Pancreas (tissue), 10 donors: Measurements from ENCODE around the gene PRR12. TPM values are rescaled to one million over a fixed set of nuclear protein-coding genes. Genes with fewer than 3 reads are reported as not detected.

Experiments used
- ATAC-seq, 4 donors: fragments of 200-7000 bp; cut with Tn5 transposase; one replicate each; pipeline versions ENCODE4 v1.8.0 to v1.9.1; 2020; ENCODE audit warnings: mild to moderate bottlenecking in 4 of 4, moderate library complexity in 4 of 4
- DNase-seq, 6 donors: peaks; one replicate each; pipeline ENCODE4 v3.0.0-alpha.2; 2020
- FAIRE-seq: peaks from 2 replicates; lab custom pipeline; 2012; peaks lifted over from hg19 to GRCh38; lab: Jason Lieb, UNC
- H3K27ac ChIP-seq, 4 donors: fragments of 200-600 bp; sonication (generic); 1 replicate in 3 of 4; 2 replicates in 1 of 4; pipeline versions ENCODE4 v1.5.0 to v1.8.0; 2020
- H3K27me3 ChIP-seq, 4 donors: fragments of 200-600 bp; one replicate each; pipeline ENCODE4 v1.8.0; 2021
- H3K36me3 ChIP-seq, 3 donors: fragments of 200-600 bp; sonication (generic) in 1 of 3; one replicate each; pipeline versions ENCODE4 v1.5.0 to v1.8.0; 2020 to 2021
- H3K4me1 ChIP-seq, 3 donors: fragments of 200-600 bp; one replicate each; pipeline ENCODE4 v1.8.0; 2021
- H3K4me3 ChIP-seq, 4 donors: fragments of 200-600 bp; sonication (generic) in 2 of 4; one replicate each; pipeline versions ENCODE4 v1.5.0 to v1.8.0; 2020 to 2021
- H3K9me3 ChIP-seq, 4 donors: fragments of 200-600 bp; one replicate each; pipeline ENCODE4 v1.8.0; 2021
- CTCF ChIP-seq, 4 donors: fragments of 200-600 bp; sonication (generic) in 3 of 4; IDR thresholded peaks; one replicate each; pipeline versions ENCODE4 v1.5.0 to v1.8.0; 2021; ENCODE audit warnings: antibody characterized with exemption in 4 of 4
- WGBS, 2 donors: extraction: QIAGEN DNeasy Blood & Tissue Kit; methylation state at CpG; one replicate each; pipeline ENCODE4 v1.1.7; 2013; 5-methylcytosine and 5-hydroxymethylcytosine counted together
- intact Hi-C, 3 donors: fragments of 100-400 bp; cut with DNase I; formaldehyde crosslinking; loops; one replicate each; pipeline versions ENCODE4 v1.11.1 to v1.14.2; 2022
- polyA plus RNA-seq, 2 donors: library from polyadenylated mRNA; stranded (reverse); fragments of 200-250 nt; gene quantifications; one replicate each; pipeline ENCODE4 v1.2.3, GENCODE V29; 2013
- total RNA-seq, 6 donors: library from RNA; stranded (reverse); fragmentation: NEBNext Ultra II Directional in 4 of 6; extraction: Animal tissue kit (Norgen Biotek cat#: 25700) in 4 of 6; gene quantifications; one replicate each; pipeline versions ENCODE4 v1.2.1 to v1.2.4, GENCODE V29; 2021 to 2023
- donor health status: healthy with polysubstance abuse.
- donor health status: DM: no; HTN: no; CAD: no; lungs with moderate emphysema.
- donor health status: DM: no; HTN: no; CAD: no.
- donor health status: control.
- donor health status: control.
- donor health status: Bipolar disorder and iron deficiency.
- donor health status: DM: yes; HTN: yes; CAD: no.
- donor health status: DM: no; HTN: no; CAD: no.
- donor health status: DM: no; HTN: no; CAD: no.
- donor health status: DM: yes; HTN: yes; CAD: no.

PRR12 gene
- total and polyA plus RNA-seq, 8 donors = 8.3 to 18.9 (median 11.1) TPM

- Histone ChIP-seq H3K36me3 (peaks cover 0 to 10% (median 9%) of the 10 kb centered on the region in 3 donors), H3K27ac (peak overlapping the region; percentile 77 to 91 (median 79)), H3K9me3 (no peaks in the 10 kb centered on the region), H3K4me3 (peak overlapping the region; percentile 45 to 80 (median 67)), H3K27me3 (no peaks in the 10 kb centered on the region), H3K4me1 (peaks cover 0 to 7% (median 5%) of the 10 kb centered on the region in 3 donors)
- DNase-seq = no peak
- no peak for FAIRE-seq
- TF ChIP-seq CTCF (IDR thresholded peaks at IDR 0.05) = no peak
- ATAC-seq = peak in 2 of 4 donors; percentile 0 to 1
- intact Hi-C loops = no loop called here
- WGBS, 2 donors = 0 to 2% methylated on average over 7 of the region's 7 CpGs
Observed at GRCh38 chr19:49665036-49665350, 74.0 kb downstream of the PRR12 start.

DNA sequence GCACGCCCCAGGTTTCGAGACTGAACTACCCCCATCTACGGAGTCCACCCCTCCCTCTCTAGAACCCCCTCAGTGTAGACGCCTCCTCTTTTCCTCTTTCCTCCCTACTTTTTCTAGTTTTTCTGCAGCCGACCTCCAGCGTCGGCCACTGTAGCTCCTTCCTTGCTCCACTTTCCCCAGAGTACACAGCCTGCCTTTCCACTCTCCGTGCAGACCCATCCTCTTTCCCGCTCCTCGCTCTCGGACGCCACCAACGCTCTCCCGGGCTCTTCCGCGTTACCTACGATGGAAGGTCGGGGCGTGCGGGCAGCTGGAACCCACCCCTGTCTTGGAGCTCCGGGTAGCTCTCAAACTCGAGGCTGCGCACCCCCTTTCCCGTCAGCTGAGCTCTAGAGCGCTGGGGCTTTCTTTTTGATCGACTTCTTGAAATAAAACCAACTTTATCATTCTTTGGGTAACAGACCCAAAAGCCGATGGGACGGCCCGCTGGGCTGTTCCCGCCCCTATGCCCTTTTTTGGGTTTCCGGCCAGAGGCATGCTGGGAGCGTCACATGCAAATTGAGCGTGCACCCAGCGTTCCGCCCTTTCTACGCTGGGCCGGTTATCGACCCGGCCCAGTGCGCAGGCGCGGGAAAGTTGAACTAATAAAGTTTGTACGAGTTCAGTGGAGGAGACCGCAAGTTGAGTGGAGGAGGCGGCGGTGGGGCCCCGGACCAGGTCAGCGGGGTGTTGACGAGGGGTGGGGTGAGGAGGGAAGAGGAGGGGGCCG, 74.6 kb downstream of the PRR12 start, which contains the start of the genes BCL2L12 and IRF3:
BCL2L12 (plus strand) TSS at position 583 of the 769 bp plus-strand sequence. CDS start 760 bp downstream, outside the sequence.
IRF3 (minus strand) TSS at position 507 of the 769 bp plus-strand sequence. CDS start 1,019 bp downstream, outside the sequence.
- H3K36me3 ChIP-seq = peaks cover 0 to 10% (median 9%) of the 10 kb centered on the region in 3 donors
- H3K4me1 ChIP-seq = peaks cover 0 to 7% (median 5%) of the 10 kb centered on the region in 3 donors
- H3K4me3 ChIP-seq = peak within 1 kb of the TSS; percentile 45 to 80 (median 67)
- no peak for TF ChIP-seq CTCF (IDR thresholded peaks at IDR 0.05)
- peak within 1 kb of the TSS; percentile 77 to 91 (median 79) for H3K27ac ChIP-seq
- no peaks in the 10 kb centered on the region for H3K9me3 ChIP-seq
- FAIRE-seq = peak; percentile 51
- intact Hi-C loops = no loop called here
- DNase-seq = peak; percentile 97 to 100 (median 98)
- WGBS, 2 donors = 0% methylated on average over 50 of the region's 50 CpGs
- H3K27me3 ChIP-seq = no peaks in the 10 kb centered on the region
- peak; percentile 89 to 94 (median 90) for ATAC-seq

DNA sequence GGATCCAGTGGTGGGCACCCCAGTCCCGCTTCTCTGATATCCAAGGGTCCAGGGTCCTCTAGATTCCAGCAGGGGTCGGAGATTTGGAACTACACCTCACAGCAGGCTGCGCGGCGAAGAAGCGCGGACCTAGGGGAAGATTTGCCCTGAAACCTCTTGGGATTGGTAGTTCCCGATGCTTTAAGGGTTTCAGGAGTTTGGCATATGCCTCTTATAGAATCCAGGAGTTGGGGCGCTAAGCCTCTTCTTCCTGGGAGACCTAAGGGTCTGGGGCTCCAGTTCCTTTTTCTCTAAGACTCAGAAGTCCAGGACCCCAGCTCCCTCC, 75.1 kb downstream of the PRR12 start:
- FAIRE-seq = no peak
- H3K27ac ChIP-seq = peak overlapping the region; percentile 77 to 91 (median 79)
- no peak for DNase-seq
- peaks cover 0 to 7% (median 5%) of the 10 kb centered on the region in 3 donors for H3K4me1 ChIP-seq
- no peaks in the 10 kb centered on the region for H3K9me3 ChIP-seq
- 0 to 1% methylated on average over 9 of the region's 9 CpGs for WGBS, 2 donors
- peak in 3 of 4 donors; percentile 2 to 9 (median 6) for ATAC-seq
- TF ChIP-seq CTCF (IDR thresholded peaks at IDR 0.05) = no peak
- intact Hi-C loops = no loop called here
- peak overlapping the region; percentile 45 to 80 (median 67) for H3K4me3 ChIP-seq
- peaks cover 0 to 10% (median 9%) of the 10 kb centered on the region in 3 donors for H3K36me3 ChIP-seq
- H3K27me3 ChIP-seq = no peaks in the 10 kb centered on the region

- intact Hi-C loops = no loop called here
- no peak overlapping the region for H3K4me3 ChIP-seq
- H3K9me3 ChIP-seq = no peaks in the 10 kb centered on the region
- peaks cover 0 to under 1% (median under 1%) of the 10 kb centered on the region in 3 donors for H3K36me3 ChIP-seq
- H3K27ac ChIP-seq = no peak overlapping the region
- no peak for DNase-seq
- TF ChIP-seq CTCF (IDR thresholded peaks at IDR 0.05) = no peak
- FAIRE-seq = no peak
- H3K4me1 ChIP-seq = peaks cover 5 to 10% (median 10%) of the 10 kb centered on the region in 3 donors
- WGBS, 2 donors = 89 to 91% methylated on average over 2 of the region's 2 CpGs
- no peak for ATAC-seq
- H3K27me3 ChIP-seq = no peaks in the 10 kb centered on the region
Observed at GRCh38 chr19:49667473-49667872, 76.5 kb downstream of the PRR12 start.

DNA sequence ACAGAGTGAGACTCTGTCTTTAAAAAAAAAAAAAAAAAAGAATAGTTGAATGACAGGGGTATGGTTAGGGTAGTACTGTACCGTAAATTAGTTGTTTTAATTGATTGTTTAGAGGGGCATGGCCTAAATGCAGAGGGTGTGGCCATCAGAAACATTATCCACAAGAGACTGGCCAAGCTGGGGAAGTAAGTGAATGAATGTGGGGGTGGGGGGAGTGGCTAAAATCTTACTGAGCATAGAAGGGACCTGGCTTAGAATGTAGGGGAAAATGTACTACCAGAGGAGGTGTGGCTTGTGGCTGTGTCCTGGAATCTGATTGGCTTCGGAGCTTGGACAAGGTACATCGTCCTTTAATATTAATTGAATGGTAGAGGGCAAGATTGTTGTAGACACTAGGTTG, 78.5 kb downstream of the PRR12 start:
- H3K27ac ChIP-seq = no peak overlapping the region
- no peaks in the 10 kb centered on the region for H3K36me3 ChIP-seq
- no peak for TF ChIP-seq CTCF (IDR thresholded peaks at IDR 0.05)
- no peak overlapping the region for H3K4me3 ChIP-seq
- no peaks in the 10 kb centered on the region for H3K27me3 ChIP-seq
- intact Hi-C loops = no loop called here
- ATAC-seq (no peak), FAIRE-seq (no peak), DNase-seq (no peak)
- WGBS, 2 donors = 86 to 89% methylated on average over 3 of the region's 3 CpGs
- peaks cover 4 to 10% (median 5%) of the 10 kb centered on the region in 3 donors for H3K4me1 ChIP-seq
- no peaks in the 10 kb centered on the region for H3K9me3 ChIP-seq
